Activated CD8-positive, alpha-beta T cell treated with anti-CD3 and anti-CD28 coated beads for 36 hours (primary cell): Measurements from ENCODE around the gene POP4. TPM values are rescaled to one million over a fixed set of nuclear protein-coding genes. Genes with fewer than 3 reads are reported as not detected.

Experiments
- ATAC-seq: fragments of 200-7000 bp; cut with Tn5 transposase; one replicate; pipeline ENCODE4 v1.10.0; 2021; ENCODE audit warnings: mild to moderate bottlenecking, moderate library complexity
- CTCF ChIA-PET: fragments of 350-600 bp; sonication (Branson Sonifier 250); formaldehyde crosslinking; loops from one replicate; lab custom pipeline; 2021; ENCODE audit warnings: antibody characterized with exemption; lab: Charles Lee
- POLR2A ChIA-PET: fragments of 350-600 bp; sonication (Branson Sonifier 250); formaldehyde crosslinking; loops from one replicate; lab custom pipeline; 2021; ENCODE audit warnings: antibody characterized with exemption; lab: Charles Lee
- DNase-seq: peaks from one replicate; pipeline ENCODE4 v3.0.0-alpha.2; 2020
- H3K27ac Mint-ChIP-seq: one replicate; pipeline ENCODE4 v1.8.0; 2021; ENCODE audit warnings: mild to moderate bottlenecking, mixed read lengths
- H3K27me3 Mint-ChIP-seq: one replicate; pipeline ENCODE4 v1.8.0; 2021; ENCODE audit warnings: mixed read lengths
- H3K36me3 Mint-ChIP-seq: one replicate; pipeline ENCODE4 v1.8.0; 2021; ENCODE audit warnings: low read depth, mixed read lengths
- H3K4me1 Mint-ChIP-seq: one replicate; pipeline ENCODE4 v1.8.0; 2021; ENCODE audit warnings: low read depth, mixed read lengths
- H3K4me3 Mint-ChIP-seq: one replicate; pipeline ENCODE4 v1.8.0; 2021; ENCODE audit warnings: mild to moderate bottlenecking, moderate library complexity, mixed read lengths
- H3K9me3 Mint-ChIP-seq: one replicate; pipeline ENCODE4 v1.8.0; 2021; ENCODE audit warnings: mixed read lengths
- CTCF ChIP-seq: fragments of 200-600 bp; IDR thresholded peaks from one replicate; pipeline ENCODE4 v1.8.0; 2022; ENCODE audit warnings: antibody characterized with exemption, mild to moderate bottlenecking
- intact Hi-C: fragments of 100-400 bp; cut with micrococcal nuclease; formaldehyde crosslinking; loops from one replicate; pipeline ENCODE4 v1.10.0; 2022
- total RNA-seq, 2 experiments: library from RNA; stranded (reverse); gene quantifications; one replicate each; pipeline ENCODE4 v1.2.3, GENCODE V29; 2021

The POP4 gene
- total RNA-seq, 2 experiments from 2014 or later, result 84.7 to 89.5 TPM

GRCh38 chr19:29566496-29567054 lies 39.5 kb upstream of the POP4 start:
- Mint-ChIP-seq H3K36me3 (no peaks in the 10 kb centered on the region), H3K27ac (no peak overlapping the region), H3K9me3 (no peaks in the 10 kb centered on the region), H3K27me3 (peaks cover 39% of the 10 kb centered on the region), H3K4me3 (no peak overlapping the region), H3K4me1 (peaks cover 14% of the 10 kb centered on the region)
- intact Hi-C loops, result no loop called here
- POLR2A ChIA-PET, result no interaction called here
- DNase-seq (no peak), ATAC-seq (no peak)
- CTCF ChIA-PET, result no interaction called here
- no peak for TF ChIP-seq CTCF

GRCh38 chr19:29567366-29567915 lies 38.6 kb upstream of the POP4 start:
- no peak overlapping the region for H3K27ac Mint-ChIP-seq
- intact Hi-C loops, result no loop called here
- no peak overlapping the region for H3K4me3 Mint-ChIP-seq
- no peak for DNase-seq
- H3K9me3 Mint-ChIP-seq, result no peaks in the 10 kb centered on the region
- TF ChIP-seq CTCF, result no peak
- ATAC-seq, result no peak
- H3K27me3 Mint-ChIP-seq, result peaks cover 41% of the 10 kb centered on the region
- peaks cover 14% of the 10 kb centered on the region for H3K4me1 Mint-ChIP-seq
- POLR2A ChIA-PET, result interaction anchor here (1.3 kb wide), 1 partner anchor 56 kb away, joined by 3 read pairs; no protein-coding TSS in a partner anchor
- CTCF ChIA-PET, result no interaction called here
- H3K36me3 Mint-ChIP-seq, result no peaks in the 10 kb centered on the region

- peaks cover 45% of the 10 kb centered on the region for H3K27me3 Mint-ChIP-seq
- ATAC-seq (no peak), DNase-seq (no peak)
- H3K4me1 Mint-ChIP-seq, result peaks cover 14% of the 10 kb centered on the region
- ChIA-PET CTCF (no interaction called here), POLR2A (interaction anchor here (1.3 kb wide), 1 partner anchor 55 kb away, joined by 3 read pairs; no protein-coding TSS in a partner anchor)
- no peak overlapping the region for H3K4me3 Mint-ChIP-seq
- intact Hi-C loops, result no loop called here
- no peak for TF ChIP-seq CTCF
- H3K9me3 Mint-ChIP-seq, result no peaks in the 10 kb centered on the region
- H3K36me3 Mint-ChIP-seq, result no peaks in the 10 kb centered on the region
- H3K27ac Mint-ChIP-seq, result no peak overlapping the region
These were observed 37.8 kb upstream of the POP4 start for GRCh38 chr19:29568036-29569025.

GRCh38 chr19:29569038-29569911 lies 36.8 kb upstream of the POP4 start:
- no peak for TF ChIP-seq CTCF
- Mint-ChIP-seq H3K9me3 (no peaks in the 10 kb centered on the region), H3K4me3 (no peak overlapping the region), H3K27ac (no peak overlapping the region), H3K36me3 (no peaks in the 10 kb centered on the region), H3K4me1 (peaks cover 14% of the 10 kb centered on the region), H3K27me3 (peaks cover 48% of the 10 kb centered on the region)
- ChIA-PET POLR2A (no interaction called here), CTCF (no interaction called here)
- DNase-seq, result peak; percentile 30
- intact Hi-C loops, result no loop called here
- ATAC-seq, result no peak
